IMR-90 (cell line): ENCODE results near the gene DCAF11. TPM values are rescaled to one million over a fixed set of nuclear protein-coding genes. Genes with fewer than 3 reads are reported as not detected.

ENCODE experiments used
- ATAC-seq: fragments of 200-7000 bp; cut with Tn5 transposase; 2 replicates; pipeline ENCODE4 v1.9.1; 2020; ENCODE audit warnings: low read depth, mild to moderate bottlenecking, moderate library complexity
- BruUV-seq: library from RNA; stranded (reverse); fragments of 400-500 nt; replicated peaks from 2 replicates; lab custom pipeline; 2021; lab: Mats Ljungman, UMichigan
- CTCF ChIA-PET: fragments of 300-600 bp; formaldehyde crosslinking; extraction: SDS; loops from one replicate; lab custom pipeline; 2021; ENCODE audit warnings: antibody characterized with exemption; lab: Yijun Ruan, JAX
- POLR2A ChIA-PET: fragments of 300-600 bp; sonication (Branson Sonifier 250); formaldehyde crosslinking; loops from one replicate; lab custom pipeline; 2022; ENCODE audit warnings: antibody characterized with exemption; ENCODE audit not compliant: unreplicated experiment; lab: Charles Lee
- DNase-seq: peaks from one replicate; pipeline ENCODE4 v3.0.0; 2013
- H2AFZ ChIP-seq: replicated peaks from 2 replicates; pipeline ENCODE3; 2013; ENCODE audit warnings: low read length, mild to moderate bottlenecking; ENCODE audit not compliant: poor library complexity
- H2AK5ac ChIP-seq: 2 replicates; pipeline ENCODE4 v1.6.1; 2013; ENCODE audit warnings: low read depth, low read length, inconsistent platforms
- H2AK9ac ChIP-seq: replicated peaks from 2 replicates; pipeline ENCODE3; 2013; ENCODE audit warnings: mild to moderate bottlenecking, low read depth, low read length, moderate library complexity; ENCODE audit not compliant: poor library complexity
- H2BK120ac ChIP-seq: 2 replicates; pipeline ENCODE4 v1.6.1; 2013; ENCODE audit warnings: low read depth, low read length, inconsistent platforms
- H2BK15ac ChIP-seq: 3 replicates; pipeline ENCODE4 v1.6.1; 2013; ENCODE audit warnings: low read depth, low read length, inconsistent platforms
- H2BK20ac ChIP-seq: 2 replicates; pipeline ENCODE4 v1.6.1; 2013; ENCODE audit warnings: low read depth, mild to moderate bottlenecking, inconsistent platforms, low read length, moderate library complexity
- H2BK5ac ChIP-seq: 2 replicates; pipeline ENCODE4 v1.6.1; 2013; ENCODE audit warnings: mild to moderate bottlenecking, low read depth, low read length, inconsistent platforms; ENCODE audit not compliant: poor library complexity, severe bottlenecking
- H3K14ac ChIP-seq: replicated peaks from 2 replicates; pipeline ENCODE4 v1.6.1; 2013; ENCODE audit warnings: low read depth, low read length, inconsistent platforms
- H3K18ac ChIP-seq: 2 replicates; pipeline ENCODE4 v1.6.1; 2013; ENCODE audit warnings: low read depth, low read length, control low read depth
- H3K23ac ChIP-seq: 2 replicates; pipeline ENCODE4 v1.6.1; 2013; ENCODE audit warnings: low read depth, low read length, inconsistent platforms
- H3K27ac ChIP-seq: 2 replicates; pipeline ENCODE4 v1.5.1; 2013; ENCODE audit warnings: mild to moderate bottlenecking, control low read depth, low read length; ENCODE audit not compliant: insufficient read depth
- H3K27me3 ChIP-seq: 2 replicates; pipeline ENCODE4 v1.6.1; 2013; ENCODE audit warnings: low read length; ENCODE audit not compliant: control insufficient read depth, insufficient read depth
- H3K36me3 ChIP-seq: 2 replicates; pipeline ENCODE4 v1.6.1; 2013; ENCODE audit warnings: low read length, mixed read lengths; ENCODE audit not compliant: control insufficient read depth, insufficient read depth
- H3K4ac ChIP-seq: 2 replicates; pipeline ENCODE4 v1.6.1; 2013; ENCODE audit warnings: low read depth, low read length, inconsistent platforms
- H3K4me1 ChIP-seq: 2 replicates; pipeline ENCODE4 v1.6.1; 2013; ENCODE audit warnings: low read length, mixed read lengths; ENCODE audit not compliant: control insufficient read depth, insufficient read depth
- H3K4me2 ChIP-seq: 2 replicates; pipeline ENCODE4 v1.6.1; 2013; ENCODE audit warnings: low read depth, mild to moderate bottlenecking, control low read depth, low read length, moderate library complexity
- H3K4me3 ChIP-seq: 2 replicates; pipeline ENCODE4 v1.5.1; 2013; ENCODE audit warnings: low read depth, mild to moderate bottlenecking, control low read depth, low read length, moderate library complexity; ENCODE audit not compliant: insufficient read depth
- H3K56ac ChIP-seq: 2 replicates; pipeline ENCODE4 v1.6.1; 2013; ENCODE audit warnings: low read length, inconsistent platforms; ENCODE audit not compliant: insufficient read depth; ENCODE audit errors: extremely low read depth
- H3K79me1 ChIP-seq, 2 experiments: 2 replicates each; pipeline ENCODE4 v1.6.1; 2013; ENCODE audit warnings: low read length in 2 of 2, inconsistent platforms in 1 of 2, low read depth in 1 of 2
- H3K9ac ChIP-seq: 2 replicates; pipeline ENCODE4 v1.6.1; 2013; ENCODE audit warnings: low read depth, low read length, control low read depth
- H3K9me1 ChIP-seq: 2 replicates; pipeline ENCODE4 v1.6.1; 2013; ENCODE audit warnings: low read length, inconsistent platforms; ENCODE audit not compliant: insufficient read depth
- H3K9me3 ChIP-seq: 2 replicates; pipeline ENCODE4 v1.6.1; 2013; ENCODE audit warnings: low read length; ENCODE audit not compliant: control insufficient read depth, insufficient read depth
- H4K20me1 ChIP-seq: 2 replicates; pipeline ENCODE4 v1.6.1; 2013; ENCODE audit warnings: low read length, inconsistent platforms; ENCODE audit not compliant: insufficient read depth
- H4K5ac ChIP-seq: 2 replicates; pipeline ENCODE4 v1.6.1; 2013; ENCODE audit warnings: mild to moderate bottlenecking, low read depth, low read length, control low read depth
- H4K8ac ChIP-seq, 2 experiments: 2 replicates each; pipeline ENCODE4 v1.6.1; 2013; ENCODE audit warnings: low read depth in 2 of 2, low read length in 2 of 2, control low read depth in 1 of 2, inconsistent platforms in 1 of 2
- H4K91ac ChIP-seq: 2 replicates; pipeline ENCODE4 v1.6.1; 2013; ENCODE audit warnings: low read depth, low read length, inconsistent platforms; ENCODE audit not compliant: insufficient read depth
- BHLHE40 ChIP-seq: fragments of 150-350 bp; IDR thresholded peaks from 2 replicates; pipeline ENCODE4 v1.6.1; 2016; ENCODE audit warnings: mild to moderate bottlenecking, low read depth, low read length
- MAFK ChIP-seq: IDR thresholded peaks from 2 replicates; pipeline ENCODE4 v1.6.1; 2012; ENCODE audit warnings: low read depth, low read length, improper control_type of control experiment
- POLR2A ChIP-seq: IDR thresholded peaks from 2 replicates; pipeline ENCODE4 v1.6.1; 2012; ENCODE audit warnings: mild to moderate bottlenecking, low read depth, low read length
- RFX5 ChIP-seq: IDR thresholded peaks from 2 replicates; pipeline ENCODE4 v1.8.0; 2012; ENCODE audit warnings: low read depth, mild to moderate bottlenecking, low read length, moderate library complexity
- WGBS, 2 experiments: methylation state at CpG; one replicate each; pipeline versions ENCODE4 v1.1.5 to v1.1.7; 2013; ENCODE audit warnings: missing lambda C conversion rate in 2 of 2; ENCODE audit not compliant: insufficient read length in 1 of 2; ENCODE audit errors: extremely low coverage in 2 of 2; 5-methylcytosine and 5-hydroxymethylcytosine counted together
- dilution Hi-C: fragments of 300-500 bp; cut with HindIII; formaldehyde crosslinking; loops from one replicate; pipeline ENCODE4 v1.14.3; 2018; ENCODE audit warnings: low sequenced_read_pairs; ENCODE audit not compliant: unreplicated experiment
- in situ Hi-C: fragments of 300-500 bp; cut with MboI; formaldehyde crosslinking; loops from 3 replicates; pipeline ENCODE4 v1.14.3; 2019; ENCODE audit warnings: low sequenced_read_pairs, inconsistent platforms, mixed read lengths
- intact Hi-C: fragments of 100-400 bp; cut with micrococcal nuclease; formaldehyde crosslinking; loops from 2 replicates; pipeline ENCODE4 v1.10.0; 2022
- polyA plus RNA-seq, 3 experiments: library from polyadenylated mRNA; depleted of rRNA; stranded (reverse); fragments of >200 nt; gene quantifications; 2 replicates each; pipeline ENCODE4 v1.2.3, GENCODE V29; 2012; ENCODE audit warnings: low replicate concordance in 1 of 3
- total RNA-seq: library from RNA; depleted of rRNA; stranded (reverse); fragments of >200 nt; gene quantifications from 2 replicates; pipeline ENCODE4 v1.2.3, GENCODE V29; 2012

Gene DCAF11
- total and polyA plus RNA-seq, 2 of the 4 experiments (the other 2 are of a cell fraction), result 21.0 to 52.0 TPM

- Histone ChIP-seq H3K36me3 (no peaks in the 10 kb centered on the region), H4K91ac (no peak overlapping the region), H2BK20ac (no peak overlapping the region), H3K4me2 (no peak overlapping the region), H3K14ac (no peak overlapping the region), H4K5ac (no peak overlapping the region), H3K18ac (no peak overlapping the region), H3K4ac (no peak overlapping the region), H3K56ac (no peak overlapping the region), H3K9me3 (no peaks in the 10 kb centered on the region), H2BK120ac (no peak overlapping the region), H4K8ac (no peak overlapping the region), H2AK5ac (no peak overlapping the region), H3K9me1 (no peaks in the 10 kb centered on the region), H4K20me1 (no peaks in the 10 kb centered on the region), H2BK15ac (no peak overlapping the region), H3K79me1 (no peaks in the 10 kb centered on the region), H3K9ac (no peak overlapping the region), H3K27ac (no peak overlapping the region), H2BK5ac (no peak overlapping the region), H3K4me3 (no peak overlapping the region), H3K23ac (no peak overlapping the region), H3K27me3 (peaks cover 79% of the 10 kb centered on the region), H3K4me1 (no peaks in the 10 kb centered on the region), H2AK9ac (no peak overlapping the region), H2AFZ (no peak overlapping the region)
- 23% methylated on average over 5 of the region's 7 CpGs; no CpG with 5 or more reads in 1 of the 2 experiments for WGBS, 2 experiments
- DNase-seq (no peak), ATAC-seq (no peak)
- dilution Hi-C loops, result no loop called here
- no peak for TF ChIP-seq RFX5
- no peak for TF ChIP-seq POLR2A
- TF ChIP-seq MAFK, result 0 out of 2 replicates have a peak, but pooled peaks have one; percentile 8
- TF ChIP-seq BHLHE40, result no peak
- intact Hi-C loops, result no loop called here
- ChIA-PET CTCF (no interaction called here), POLR2A (no interaction called here)
- no TSS peak for BruUV-seq
- in situ Hi-C loops, result no loop called here
Measured at GRCh38 chr14:24072436-24072835, 42.1 kb upstream of the DCAF11 start.
